NCI-H69 (cell line): ENCODE results near the gene GDPD5.

ENCODE experiments used
- DNase-seq: peaks from one replicate; lab custom pipeline; 2025; lab: John Stamatoyannopoulos, UW

GDPD5 gene

GRCh38 chr11:75471176-75471973, 54.4 kb downstream of the GDPD5 start:
- DNase-seq = peak; percentile 24

GRCh38 chr11:75470476-75471080, 55.2 kb downstream of the GDPD5 start:
- DNase-seq = no peak

- DNase-seq = peak; percentile 78
Observed at GRCh38 chr11:75469785-75470405, 55.8 kb downstream of the GDPD5 start.

- peak; percentile 94 for DNase-seq
Observed at GRCh38 chr11:75468534-75469340, 57.0 kb downstream of the GDPD5 start.

- no peak for DNase-seq
Observed at GRCh38 chr11:75467881-75468280, 57.9 kb downstream of the GDPD5 start.

GRCh38 chr11:75467311-75467710, 58.4 kb downstream of the GDPD5 start:
- DNase-seq = peak; percentile 15

GRCh38 chr11:75465701-75466531, 59.8 kb downstream of the GDPD5 start:
- no peak for DNase-seq

- DNase-seq = no peak
Observed at GRCh38 chr11:75463106-75463774, 62.5 kb downstream of the GDPD5 start.

- no peak for DNase-seq
Observed at GRCh38 chr11:75462117-75462653, 63.6 kb downstream of the GDPD5 start.

GRCh38 chr11:75461151-75461550, 64.6 kb downstream of the GDPD5 start:
- no peak for DNase-seq

GRCh38 chr11:75456596-75457183, 69.1 kb downstream of the GDPD5 start:
- no peak for DNase-seq

- DNase-seq = peak; percentile 89
Observed at GRCh38 chr11:75454987-75455386, 70.8 kb downstream of the GDPD5 start.

- peak; percentile 58 for DNase-seq
Observed at GRCh38 chr11:75453916-75454655, 71.7 kb downstream of the GDPD5 start.

GRCh38 chr11:75450826-75451821, 74.6 kb downstream of the GDPD5 start:
- peak; percentile 48 for DNase-seq

- no peak for DNase-seq
Observed at GRCh38 chr11:75450236-75450635, 75.5 kb downstream of the GDPD5 start.

- no peak for DNase-seq
Observed at GRCh38 chr11:75449776-75450175, 76.0 kb downstream of the GDPD5 start.

- no peak for DNase-seq
Observed at GRCh38 chr11:75449271-75449670, 76.5 kb downstream of the GDPD5 start.

- DNase-seq = no peak
Observed at GRCh38 chr11:75447415-75447814, 78.3 kb downstream of the GDPD5 start.
